ENCODE measurements around the gene FGD3. TPM values are rescaled to one million over a fixed set of nuclear protein-coding genes. Genes with fewer than 3 reads are reported as not detected.

FGD3 gene
- total RNA-seq, 1 experiment from 2014 or later: 1.8 TPM

DNA sequence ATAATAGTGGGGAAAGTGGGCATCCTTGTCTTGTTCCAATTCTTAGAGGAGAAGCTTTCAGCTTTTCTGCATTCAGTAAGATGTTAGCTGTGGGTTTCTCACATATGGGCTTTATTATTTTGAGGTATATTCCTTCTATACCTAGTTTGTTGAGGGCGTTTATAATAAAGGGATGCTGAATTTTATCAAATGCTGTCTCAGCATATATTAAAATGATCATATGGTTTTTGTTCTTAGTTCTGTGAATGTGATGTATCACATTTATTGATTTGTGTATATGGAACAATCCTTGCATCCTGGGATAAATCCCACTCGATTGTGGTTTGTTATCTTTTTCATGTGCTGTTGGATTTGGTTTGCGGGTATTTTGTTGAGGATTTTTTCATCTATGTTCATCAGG, 43.1 kb downstream of the FGD3 start:
- no peaks in the 10 kb centered on the region for H3K23me2 ChIP-seq (ENCODE audit: insufficient read length, low read depth, low read length, poor library complexity, severe bottlenecking)
- no peak overlapping the region for H3K27ac ChIP-seq (ENCODE audit: insufficient read length, low read depth, low read length)
- no peaks in the 10 kb centered on the region for H3K27me3 ChIP-seq (ENCODE audit: insufficient read depth, low read length)
- no peak overlapping the region for H3K4me2 ChIP-seq (ENCODE audit: insufficient read depth, insufficient read length, low read length)
- no peaks in the 10 kb centered on the region for H4K20me1 ChIP-seq (ENCODE audit: control insufficient read depth, insufficient read depth, insufficient read length)
- Mint-ChIP-seq H3K27ac (peak overlapping the region; percentile 66 to 98 (median 97); a peak in 6 of 7 replicates), H3K4me3 (no peak overlapping the region), H3K36me3 (ENCODE audit: insufficient read depth in 1 of 3, low read depth in 3 of 3) (peaks cover 35 to 68% (median 42%) of the 10 kb centered on the region in 3 experiments), H3K27me3 (ENCODE audit: low read depth) (no peaks in the 10 kb centered on the region; the same call in 1 of the 2 replicates), H3K4me1 (peaks cover 54 to 57% of the 10 kb centered on the region in 2 experiments), H3K9me3 (peaks cover 66 to 75% of the 10 kb centered on the region in 2 experiments)
- H2BK120ac ChIP-seq (ENCODE audit: low read depth, low read length, poor library complexity, severe bottlenecking): no peak overlapping the region
- H3K4ac ChIP-seq (ENCODE audit: low read depth, low read length): no peak overlapping the region
- peaks cover 6% of the 10 kb centered on the region; the same call in 1 of the 2 replicates for H3K4me1 ChIP-seq (ENCODE audit: insufficient read depth, low read length)
- H3K23ac ChIP-seq (ENCODE audit: insufficient read length, low read depth, low read length): no peak overlapping the region
- H3K56ac ChIP-seq (ENCODE audit: insufficient read length, low read depth, low read length): no peak overlapping the region
- no peak for TF ChIP-seq CTCF (conservative IDR thresholded peaks at IDR 0.05)
- no peaks in the 10 kb centered on the region for H3K79me2 ChIP-seq (ENCODE audit: insufficient read depth, low read length)
- H4K8ac ChIP-seq (replicated peaks; ENCODE audit: insufficient read length, low read depth, low read length): no peak overlapping the region
- no peak overlapping the region for H3K9ac ChIP-seq (ENCODE audit: extremely low read depth, insufficient read length, low read length)
- DNase-seq: no peak
- H4K5ac ChIP-seq (ENCODE audit: insufficient read length, low read depth, low read length): no peak overlapping the region
- no peak overlapping the region for H2BK12ac ChIP-seq (ENCODE audit: insufficient read length, low read depth, low read length)
- H3T11ph ChIP-seq (ENCODE audit: low read length): no peak overlapping the region
- H3K79me1 ChIP-seq (ENCODE audit: insufficient read depth, low read depth, low read length, poor library complexity, severe bottlenecking): no peaks in the 10 kb centered on the region
- no peak overlapping the region for H2BK15ac ChIP-seq (ENCODE audit: low read depth, low read length)
- no peak overlapping the region for H3K18ac ChIP-seq (ENCODE audit: insufficient read length, low read depth, low read length)
- WGBS (ENCODE audit: extremely low coverage, insufficient read length, low lambda C conversion rate): no CpG with 5 or more reads among the region's 3 CpGs
- no peak overlapping the region for H2BK20ac ChIP-seq (ENCODE audit: low read depth, low read length, poor library complexity, severe bottlenecking)
- H3K9me3 ChIP-seq (ENCODE audit: control insufficient read depth, low read depth, low read length): peaks cover 13% of the 10 kb centered on the region
- H2AFZ ChIP-seq (ENCODE audit: low read length): no peak overlapping the region
- no peak overlapping the region for H2AK5ac ChIP-seq (ENCODE audit: insufficient read length, low read length)
- no peak overlapping the region for H4K91ac ChIP-seq (ENCODE audit: insufficient read length, low read depth, low read length)
- no peak overlapping the region for H2BK5ac ChIP-seq (ENCODE audit: insufficient read length, low read length)
- H3K14ac ChIP-seq (ENCODE audit: insufficient read depth, low read length): no peak overlapping the region
